LoVo (cell line): ENCODE measurements around the gene HIC2.
"Not testable (repeated sequence)": the region's sequence is repeated elsewhere in the genome, so short reads cannot be mapped to it uniquely, and the experiment has no call there.

Source experiments
- DNase-seq: peaks from one replicate; pipeline ENCODE4 v3.0.0-alpha.2; 2016; ENCODE audit warnings: low spot score

HIC2 gene

GRCh38 chr22:21417227-21417746, at the start of gene HIC2:
Gene HIC2, plus strand, starts transcription at chr22:21417371. Its CDS starts 25,461 bp downstream, at chr22:21442832.
- not testable (repeated sequence) for DNase-seq

- DNase-seq = not testable (repeated sequence)
Measured at GRCh38 chr22:21368603-21369310, 48.4 kb upstream of the HIC2 start.

- DNase-seq = not testable (repeated sequence)
Measured at GRCh38 chr22:21375880-21376279, 41.3 kb upstream of the HIC2 start.

- not testable (repeated sequence) for DNase-seq
Measured at GRCh38 chr22:21383701-21384467, 33.3 kb upstream of the HIC2 start, which contains the start of gene RIMBP3B. Gene RIMBP3B, plus strand, starts transcription at chr22:21383751. Its CDS starts 108 bp downstream, at chr22:21383859.

- not testable (repeated sequence) for DNase-seq
Measured at GRCh38 chr22:21384468-21385357, 32.5 kb upstream of the HIC2 start.

- not testable (repeated sequence) for DNase-seq
Measured at GRCh38 chr22:21389480-21389879, 27.7 kb upstream of the HIC2 start.

- not testable (repeated sequence) for DNase-seq
Measured at GRCh38 chr22:21390013-21390412, 27.2 kb upstream of the HIC2 start.

- DNase-seq = not testable (repeated sequence)
Measured at GRCh38 chr22:21394613-21395012, 22.6 kb upstream of the HIC2 start.

GRCh38 chr22:21401197-21401969, 15.8 kb upstream of the HIC2 start:
- DNase-seq = not testable (repeated sequence)

GRCh38 chr22:21402763-21403314, 14.3 kb upstream of the HIC2 start:
- DNase-seq = not testable (repeated sequence)

- DNase-seq = not testable (repeated sequence)
Measured at GRCh38 chr22:21407139-21407538, 10.0 kb upstream of the HIC2 start.

GRCh38 chr22:21407792-21408191, 9.4 kb upstream of the HIC2 start:
- not testable (repeated sequence) for DNase-seq

GRCh38 chr22:21416375-21416774, 796 bp upstream of the HIC2 start:
- DNase-seq = not testable (repeated sequence)

GRCh38 chr22:21417853-21418252, 682 bp downstream of the HIC2 start:
- DNase-seq = not testable (repeated sequence)

GRCh38 chr22:21418974-21419638, 1.9 kb downstream of the HIC2 start:
- DNase-seq = not testable (repeated sequence)

GRCh38 chr22:21420180-21420763, 3.1 kb downstream of the HIC2 start:
- DNase-seq = not testable (repeated sequence)

GRCh38 chr22:21424084-21424709, 7.0 kb downstream of the HIC2 start:
- DNase-seq = not testable (repeated sequence)

- not testable (repeated sequence) for DNase-seq
Measured at GRCh38 chr22:21434378-21435233, 17.4 kb downstream of the HIC2 start.
